HG03520 (cell line): Measurements from ENCODE around the gene CMIP.

Experiments
- ATAC-seq: cut with Tn5 transposase; IDR thresholded peaks from one replicate; pipeline ENCODE4 v1.9.1; 2021; ENCODE audit warnings: mild to moderate bottlenecking, moderate library complexity; ENCODE audit not compliant: unreplicated experiment

Gene CMIP

GRCh38 chr16:81694494-81695280 is 250.1 kb downstream of the CMIP start:
- ATAC-seq: no peak

GRCh38 chr16:81695321-81696165 is 250.9 kb downstream of the CMIP start:
- no peak for ATAC-seq

GRCh38 chr16:81696166-81696960 is 251.8 kb downstream of the CMIP start:
- no peak for ATAC-seq

GRCh38 chr16:81696961-81697615 is 252.5 kb downstream of the CMIP start:
- ATAC-seq: no peak

- ATAC-seq: no peak
These were observed 253.2 kb downstream of the CMIP start for GRCh38 chr16:81697616-81698309.

GRCh38 chr16:81698310-81698641 is 253.7 kb downstream of the CMIP start:
- ATAC-seq: no peak

- no peak for ATAC-seq
These were observed 255.0 kb downstream of the CMIP start for GRCh38 chr16:81699596-81699995.

- no peak for ATAC-seq
These were observed 255.6 kb downstream of the CMIP start for GRCh38 chr16:81700071-81700779.

- ATAC-seq: no peak
These were observed 256.2 kb downstream of the CMIP start for GRCh38 chr16:81700780-81701165.

- no peak for ATAC-seq
These were observed 256.8 kb downstream of the CMIP start for GRCh38 chr16:81701296-81701970.

GRCh38 chr16:81702506-81702905 is 257.9 kb downstream of the CMIP start:
- no peak for ATAC-seq

- ATAC-seq: no peak
These were observed 258.9 kb downstream of the CMIP start for GRCh38 chr16:81703177-81704155.

GRCh38 chr16:81705261-81705660 is 260.7 kb downstream of the CMIP start:
- ATAC-seq: no peak

- no peak for ATAC-seq
These were observed 262.0 kb downstream of the CMIP start for GRCh38 chr16:81706327-81707295.

- no peak for ATAC-seq
These were observed 263.0 kb downstream of the CMIP start for GRCh38 chr16:81707411-81708265.
